NCI-H524 treated with DMSO at 0.1 percent for 48 hours (cell line): ENCODE results near the gene CMSS1.
A peak's percentile ranks its signal among the peaks of the same experiment; 100 is the strongest.

Source experiments
- DNase-seq: peaks from one replicate; lab custom pipeline; 2025; lab: John Stamatoyannopoulos, UW

CMSS1 gene

GRCh38 chr3:99960123-99960878 is 142.6 kb downstream of the CMSS1 start:
- no peak for DNase-seq

DNA sequence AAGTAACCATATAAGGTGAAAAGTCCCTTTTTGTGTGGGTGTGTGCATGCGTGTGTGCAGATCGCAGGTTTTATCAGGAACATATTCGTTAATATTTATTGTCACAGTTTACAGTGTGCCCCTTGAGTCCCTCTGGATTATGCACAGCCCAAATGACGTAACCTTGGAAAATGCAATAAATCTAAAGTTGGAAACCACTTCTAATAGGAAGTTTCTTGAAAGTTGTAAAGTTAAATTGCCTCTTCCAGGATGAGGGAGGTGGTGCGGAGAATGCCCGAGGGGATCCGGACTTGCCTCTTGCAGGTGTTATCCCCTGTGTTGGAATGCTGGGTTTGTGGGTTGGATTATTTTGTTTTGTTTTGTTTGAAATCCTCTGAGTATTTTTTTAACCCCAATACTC is 143.3 kb downstream of the CMSS1 start:
- no peak for DNase-seq

- DNase-seq, result no peak
Measured at GRCh38 chr3:99961756-99962515, 144.3 kb downstream of the CMSS1 start.

- DNase-seq, result no peak
Measured at GRCh38 chr3:99962703-99963102, 145.0 kb downstream of the CMSS1 start.

DNA sequence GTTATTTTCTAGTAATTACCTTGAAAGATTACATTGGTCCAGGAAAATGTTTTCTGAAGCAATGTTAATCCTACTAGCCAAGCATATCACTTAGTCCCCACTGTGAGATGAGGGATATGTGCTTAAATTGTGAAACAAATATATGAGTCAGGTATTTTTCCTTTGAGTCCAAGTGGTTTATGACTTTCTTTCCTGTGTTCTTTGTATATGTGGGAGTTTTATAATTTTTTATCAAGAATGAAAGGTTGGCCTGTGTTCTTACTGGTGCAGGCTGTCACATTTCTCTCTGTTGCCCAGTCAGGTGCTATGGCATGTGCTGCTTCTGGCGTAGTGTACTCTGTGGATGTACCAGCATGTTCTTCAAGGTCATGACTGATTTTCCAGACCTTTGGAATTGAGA is 147.4 kb downstream of the CMSS1 start:
- no peak for DNase-seq

- DNase-seq, result peak; percentile 27
Measured at GRCh38 chr3:99965681-99966408, 148.2 kb downstream of the CMSS1 start.

- no peak for DNase-seq
Measured at GRCh38 chr3:99966662-99967416, 149.2 kb downstream of the CMSS1 start.

- no peak for DNase-seq
Measured at GRCh38 chr3:99967796-99968195, 150.1 kb downstream of the CMSS1 start.

GRCh38 chr3:99969136-99969535 is 151.5 kb downstream of the CMSS1 start:
- DNase-seq, result no peak

GRCh38 chr3:99970198-99970597 is 152.5 kb downstream of the CMSS1 start:
- no peak for DNase-seq

DNA sequence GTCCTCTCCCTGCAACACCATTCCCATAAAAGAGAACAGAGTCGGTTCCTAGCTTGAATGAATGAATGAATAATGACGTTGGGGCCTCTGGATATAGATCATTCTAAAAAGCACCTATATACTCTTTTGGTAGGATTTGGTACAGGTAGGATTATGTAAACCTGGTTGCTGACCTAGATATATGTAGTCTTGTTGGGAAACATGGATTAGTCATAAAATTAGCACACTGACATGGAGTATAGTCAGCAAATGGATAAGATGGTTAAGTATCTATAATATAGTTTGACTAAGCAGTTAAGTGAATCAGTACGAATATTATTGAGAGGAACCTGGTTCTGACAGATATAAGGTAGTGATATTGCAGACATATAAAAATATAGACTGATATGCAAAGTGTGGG is 154.1 kb downstream of the CMSS1 start:
- no peak for DNase-seq

- DNase-seq, result peak; percentile 98
Measured at GRCh38 chr3:99972380-99973104, 154.9 kb downstream of the CMSS1 start.

GRCh38 chr3:99974989-99975388 is 157.3 kb downstream of the CMSS1 start:
- no peak for DNase-seq

DNA sequence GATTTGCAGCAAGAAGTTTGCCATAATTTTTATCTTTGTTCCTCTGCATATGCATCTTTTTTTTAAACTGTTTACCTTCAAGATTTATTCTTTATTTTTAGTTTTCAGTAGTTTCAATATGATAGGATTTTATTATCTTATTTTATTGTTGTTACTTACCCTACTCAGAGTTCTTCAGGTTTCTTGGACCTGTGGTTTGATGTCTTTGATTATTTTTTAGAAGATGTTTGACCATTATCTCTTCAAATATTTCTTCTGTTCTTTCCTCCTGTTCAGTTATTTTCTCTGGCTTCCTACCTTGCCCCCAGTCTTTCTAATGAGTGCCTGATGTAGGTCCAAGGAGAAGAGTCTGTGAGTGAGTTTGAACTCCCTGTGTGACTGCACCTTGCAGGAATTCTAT is 158.9 kb downstream of the CMSS1 start:
- no peak for DNase-seq

DNA sequence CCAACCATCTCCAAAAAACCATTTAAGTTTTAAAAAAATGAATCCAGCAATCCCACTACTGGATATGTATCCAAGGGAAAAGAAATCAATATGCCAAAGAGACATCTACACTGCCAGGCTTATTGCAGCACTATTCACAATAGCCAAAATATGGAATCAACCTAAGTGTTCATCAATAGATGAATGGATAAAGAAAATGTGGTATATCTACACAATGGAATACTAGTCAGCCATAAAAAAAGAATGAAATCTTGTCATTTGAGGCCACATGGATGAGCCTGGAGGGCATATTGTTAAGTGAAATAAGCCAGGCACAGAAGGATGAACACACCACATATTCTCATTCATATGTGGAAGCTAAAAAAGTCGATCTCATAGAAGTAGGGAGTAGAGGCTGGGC is 160.6 kb downstream of the CMSS1 start:
- no peak for DNase-seq

- DNase-seq, result no peak
Measured at GRCh38 chr3:99980606-99981005, 162.9 kb downstream of the CMSS1 start.

DNA sequence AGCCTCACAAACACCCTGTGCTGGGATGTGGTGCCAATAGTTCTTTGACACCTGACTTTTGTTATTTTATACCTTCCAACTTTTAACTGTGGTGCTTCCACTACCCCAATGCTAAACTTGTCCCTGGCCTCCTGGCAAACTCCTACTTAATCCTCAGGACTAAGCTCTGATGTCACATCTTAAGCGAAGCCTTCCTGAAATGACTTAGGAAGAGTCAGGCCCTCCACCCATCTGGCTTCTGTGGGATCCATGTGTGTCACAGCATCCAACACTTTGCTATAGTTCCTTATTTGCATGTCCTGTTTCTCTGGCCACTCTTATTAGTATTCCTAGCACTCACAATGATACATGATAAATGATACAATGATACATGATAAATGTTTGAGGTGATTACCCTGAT is 163.5 kb downstream of the CMSS1 start:
- DNase-seq, result no peak

DNA sequence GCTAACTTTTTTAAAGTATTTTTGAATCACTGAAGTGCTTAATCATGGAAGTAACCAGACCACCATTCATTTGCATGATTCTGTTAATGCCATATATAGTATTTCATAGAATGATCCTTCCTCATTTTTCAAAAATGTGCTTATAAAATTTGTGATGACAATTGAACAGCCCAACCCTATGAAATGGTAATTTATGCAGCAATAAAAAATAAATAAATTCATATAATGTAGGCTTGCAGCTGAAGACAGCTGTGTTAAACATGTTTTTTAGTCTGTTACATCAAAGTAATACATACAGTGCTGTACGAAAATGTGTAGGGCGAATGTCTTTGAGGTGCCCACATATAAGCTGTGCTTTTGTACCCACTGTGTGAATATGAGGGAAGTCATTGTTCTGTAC is 165.0 kb downstream of the CMSS1 start:
- DNase-seq, result no peak

DNA sequence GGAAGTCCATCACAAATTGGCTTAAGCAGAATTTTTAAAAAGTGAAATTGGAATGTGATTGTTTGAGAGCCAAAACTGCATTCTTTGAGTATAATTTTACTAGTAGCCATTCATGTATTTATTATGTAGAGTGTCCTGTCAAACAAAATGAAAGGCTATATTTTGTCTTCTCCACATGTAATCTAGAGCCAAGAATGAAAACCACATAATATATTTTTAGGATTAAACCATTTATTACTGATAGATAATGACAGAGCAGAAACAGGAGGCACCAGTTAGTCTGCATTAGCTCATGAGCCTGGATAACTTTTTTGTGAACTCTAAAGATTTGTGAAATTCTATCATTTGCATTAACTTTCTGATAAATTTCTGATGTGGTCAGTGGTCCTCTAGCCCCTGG is 166.5 kb downstream of the CMSS1 start:
- DNase-seq, result no peak

DNA sequence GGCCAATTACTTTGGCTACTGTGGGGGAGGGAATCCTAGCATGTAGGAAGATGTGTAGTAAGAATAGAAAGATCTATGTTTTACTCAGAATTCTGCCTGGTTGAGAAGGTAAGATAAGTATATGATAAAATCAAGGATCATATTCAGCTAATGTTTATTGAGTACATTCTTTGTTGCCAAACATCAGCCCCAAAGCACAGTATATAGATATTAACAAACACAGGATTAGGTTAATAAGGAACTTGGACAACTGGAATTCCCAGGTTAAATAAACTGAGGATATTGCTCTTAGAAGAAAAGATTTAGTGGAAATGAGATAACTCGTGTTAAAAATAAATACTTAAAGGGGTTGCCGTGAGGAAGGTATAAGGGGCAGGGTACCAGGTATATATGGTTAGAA is 167.0 kb downstream of the CMSS1 start:
- DNase-seq, result no peak

- no peak for DNase-seq
Measured at GRCh38 chr3:99990179-99990578, 172.5 kb downstream of the CMSS1 start.

DNA sequence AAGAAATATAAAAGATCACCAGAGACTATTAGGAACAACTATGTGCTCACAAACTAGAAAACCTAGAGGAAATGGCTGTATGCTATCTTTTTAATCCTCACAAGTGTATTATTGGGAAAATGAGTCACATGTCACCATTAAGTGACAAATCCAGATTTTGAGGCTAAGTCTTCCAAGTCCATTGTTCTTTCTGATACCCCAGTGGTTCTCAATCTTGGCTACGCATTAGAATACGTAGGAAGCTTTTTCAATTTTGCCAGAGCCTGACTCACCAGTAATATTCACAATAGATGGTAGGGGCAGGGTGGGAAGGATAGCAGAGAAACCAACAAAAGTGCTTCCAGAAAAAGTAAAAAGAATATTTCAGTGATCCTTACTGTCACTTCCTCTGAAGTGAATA is 179.6 kb downstream of the CMSS1 start:
- DNase-seq, result no peak
